Cardiac septum (tissue), 1 donor: ENCODE results near the gene NMD3. TPM values are rescaled to one million over a fixed set of nuclear protein-coding genes. Genes with fewer than 3 reads are reported as not detected.
"Not testable (repeated sequence)": the region's sequence is repeated elsewhere in the genome, so short reads cannot be mapped to it uniquely, and the experiment has no call there.

Experiments
- DNase-seq: peaks from one replicate; pipeline ENCODE4 v3.0.0-alpha.2; 2020; ENCODE audit warnings: low spot score
- intact Hi-C: fragments of 100-400 bp; cut with DNase I; formaldehyde crosslinking; loops from one replicate; pipeline ENCODE4 v1.14.0; 2022
- total RNA-seq: library from RNA; stranded (reverse); fragmentation: NEBNext Ultra II Directional; extraction: Animal tissue kit (Norgen Biotek cat#: 25700); gene quantifications from one replicate; pipeline ENCODE4 v1.2.1, GENCODE V29; 2021
- donor health status: DM: no; HTN: no; CAD: no.

NMD3 gene
- total RNA-seq, 1 donor from 2014 or later, result 70.3 TPM

GRCh38 chr3:161272524-161272923 is 51.4 kb downstream of the NMD3 start:
- intact Hi-C loops, result loop anchor here (5.0 to 10.0 kb wide), 2 partner anchors 150 to 568 kb away; no protein-coding TSS in a partner anchor
- no peak for DNase-seq

GRCh38 chr3:161273589-161274218 is 52.6 kb downstream of the NMD3 start:
- no peak for DNase-seq
- intact Hi-C loops, result loop anchor here (5.0 to 10.0 kb wide), 2 partner anchors 149 to 569 kb away; no protein-coding TSS in a partner anchor

GRCh38 chr3:161274691-161275298 is 53.7 kb downstream of the NMD3 start:
- no peak for DNase-seq
- intact Hi-C loops, result loop anchor here (5.0 to 10.0 kb wide), 2 partner anchors 148 to 570 kb away; no protein-coding TSS in a partner anchor

DNA sequence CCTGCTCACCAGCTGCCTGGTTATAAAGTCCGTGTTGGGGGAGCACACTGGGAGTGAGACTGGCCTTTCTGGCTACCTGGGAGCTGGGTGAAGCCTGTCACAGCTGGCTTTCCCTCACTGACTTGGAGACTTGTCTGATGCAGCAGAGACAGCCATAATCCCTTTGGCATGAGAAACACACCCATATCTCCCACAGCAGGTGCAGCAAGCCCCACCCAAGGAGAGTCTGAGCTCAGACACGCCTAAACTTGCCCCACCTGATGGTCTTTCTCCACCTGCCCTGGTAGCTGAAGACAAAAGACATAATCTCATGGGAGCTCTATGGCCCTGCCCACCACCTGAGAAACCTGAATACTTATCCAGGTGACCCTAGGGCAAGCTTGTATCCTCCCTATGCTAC is 54.8 kb downstream of the NMD3 start:
- intact Hi-C loops, result loop anchor here (10.0 kb wide), 1 partner anchor 571 kb away; no protein-coding TSS in a partner anchor
- DNase-seq, result no peak

DNA sequence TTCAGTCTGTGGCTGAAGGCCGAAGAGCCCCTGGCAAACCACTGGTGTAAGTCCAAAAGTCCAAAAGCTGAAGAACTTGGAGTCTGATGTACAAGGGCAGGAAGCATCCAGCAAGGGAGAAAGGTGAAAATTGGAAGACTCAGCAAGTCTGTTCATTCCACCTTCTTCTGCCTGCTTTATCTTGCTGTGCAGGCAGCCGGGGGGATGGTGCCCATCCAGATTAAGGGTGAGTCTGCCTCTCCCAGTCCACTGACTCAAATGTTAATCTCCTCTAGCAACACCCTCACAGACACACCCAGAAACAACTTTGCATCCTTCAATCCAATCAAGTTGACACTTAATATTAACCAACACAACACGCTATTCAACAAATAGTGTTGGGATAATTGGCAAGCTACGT is 61.3 kb downstream of the NMD3 start:
- DNase-seq, intact Hi-C loops: not testable (repeated sequence)

- DNase-seq, result no peak
- intact Hi-C loops, result no loop called here
Measured at GRCh38 chr3:161284989-161285388, 63.9 kb downstream of the NMD3 start.

DNA sequence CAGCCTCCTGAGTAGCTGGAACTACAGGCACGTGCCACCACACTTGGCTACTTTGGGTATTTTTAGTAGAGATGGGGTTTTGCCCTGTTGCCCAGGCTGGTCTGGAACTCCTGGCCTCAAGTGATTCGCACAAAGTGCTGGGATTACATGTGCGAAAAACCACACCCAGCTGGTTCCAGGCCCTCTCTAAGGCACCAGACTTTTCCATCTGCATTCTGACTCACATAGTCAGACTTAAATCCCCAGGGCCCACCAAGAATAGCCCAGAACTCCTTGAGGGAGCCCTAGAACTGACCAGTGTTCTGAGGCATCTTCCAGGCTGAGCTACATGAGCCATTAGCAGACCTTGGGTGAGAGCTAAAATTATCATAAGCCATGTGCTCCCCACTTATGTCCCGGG is 68.1 kb downstream of the NMD3 start:
- intact Hi-C loops, result no loop called here

DNA sequence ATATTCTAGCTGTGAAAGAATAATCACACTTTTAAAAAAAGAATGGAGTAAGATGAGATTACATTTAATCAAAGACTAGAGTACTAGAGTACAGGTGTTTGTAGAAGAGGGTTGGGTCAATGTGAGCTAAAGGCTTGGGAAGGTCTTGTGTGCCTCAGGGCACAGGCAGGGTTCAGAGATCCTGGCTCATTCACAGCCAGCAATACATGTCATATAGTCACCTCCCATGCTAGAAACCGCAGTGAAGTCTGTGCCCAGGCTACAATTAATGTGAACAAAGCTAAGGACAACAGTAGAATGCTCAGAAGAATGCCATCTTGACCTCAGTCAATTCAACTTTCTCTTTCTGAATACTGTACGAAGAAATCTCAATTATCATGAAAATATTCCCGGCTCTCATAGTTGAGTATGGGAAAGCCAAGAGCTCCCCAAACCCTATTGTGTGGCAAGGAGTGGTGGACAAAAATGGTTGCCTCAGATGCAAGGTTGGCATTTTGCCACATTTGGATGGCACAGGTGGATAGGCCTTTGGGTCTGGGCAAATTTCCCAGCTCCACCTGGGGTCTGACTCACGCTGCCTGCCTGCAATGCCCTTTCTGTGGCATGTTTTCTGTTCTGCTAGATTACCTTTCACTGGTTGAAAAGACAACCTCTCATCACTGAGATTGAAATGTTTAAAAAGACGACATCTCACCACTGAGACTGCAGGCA is 70.2 kb downstream of the NMD3 start:
- DNase-seq, result no peak
- intact Hi-C loops, result no loop called here

More for the DNA sequence above, 68.1 kb downstream of the NMD3 start:
- DNase-seq, result no peak

DNA sequence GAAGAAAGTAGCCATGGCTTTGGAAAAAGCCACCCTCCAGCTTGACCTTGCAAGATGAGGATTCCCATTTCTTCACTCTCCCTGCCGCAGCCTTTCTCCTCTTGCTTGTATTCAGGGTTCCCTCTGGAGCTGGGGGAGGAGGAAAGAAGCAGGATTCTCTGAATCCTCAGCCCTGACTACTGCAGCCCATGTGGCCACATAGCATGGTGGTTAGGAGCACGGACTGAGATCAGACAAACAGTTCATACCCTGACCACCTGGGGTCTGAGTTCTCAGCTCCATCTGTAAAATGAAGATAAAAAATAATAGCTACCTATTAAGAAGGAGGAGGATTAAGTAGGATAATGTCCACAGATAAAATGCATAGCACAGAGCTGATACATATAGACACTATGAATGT is 72.3 kb downstream of the NMD3 start:
- intact Hi-C loops, result no loop called here
- DNase-seq, result no peak

- intact Hi-C loops, result no loop called here
- DNase-seq, result no peak
Measured at GRCh38 chr3:161295325-161295724, 74.2 kb downstream of the NMD3 start.

- intact Hi-C loops, result no loop called here
- no peak for DNase-seq
Measured at GRCh38 chr3:161296814-161297213, 75.7 kb downstream of the NMD3 start.

Other genes starting within 250 kb of the NMD3 start
- gene B3GALNT1, start 116.0 kb upstream of the NMD3 start, total RNA-seq, result 75.1 TPM
- 0.51 TPM for gene SPTSSB, start 150.2 kb downstream of the NMD3 start, total RNA-seq